HL-60 (cell line): ENCODE results near the gene UNKL.

Experiments used
- TF ChIP-seq, protein P1 (sequence below): IDR thresholded peaks from one replicate; pipeline ENCODE4 v1.5.1; 2011; ENCODE audit warnings: low read length, control low read depth, inconsistent platforms; ENCODE audit not compliant: insufficient read depth
- TF ChIP-seq, protein P2 (sequence below): IDR thresholded peaks from 2 replicates; pipeline ENCODE4 v1.6.1; 2012; ENCODE audit warnings: low read depth; ENCODE audit not compliant: insufficient replicate concordance

DNA sequence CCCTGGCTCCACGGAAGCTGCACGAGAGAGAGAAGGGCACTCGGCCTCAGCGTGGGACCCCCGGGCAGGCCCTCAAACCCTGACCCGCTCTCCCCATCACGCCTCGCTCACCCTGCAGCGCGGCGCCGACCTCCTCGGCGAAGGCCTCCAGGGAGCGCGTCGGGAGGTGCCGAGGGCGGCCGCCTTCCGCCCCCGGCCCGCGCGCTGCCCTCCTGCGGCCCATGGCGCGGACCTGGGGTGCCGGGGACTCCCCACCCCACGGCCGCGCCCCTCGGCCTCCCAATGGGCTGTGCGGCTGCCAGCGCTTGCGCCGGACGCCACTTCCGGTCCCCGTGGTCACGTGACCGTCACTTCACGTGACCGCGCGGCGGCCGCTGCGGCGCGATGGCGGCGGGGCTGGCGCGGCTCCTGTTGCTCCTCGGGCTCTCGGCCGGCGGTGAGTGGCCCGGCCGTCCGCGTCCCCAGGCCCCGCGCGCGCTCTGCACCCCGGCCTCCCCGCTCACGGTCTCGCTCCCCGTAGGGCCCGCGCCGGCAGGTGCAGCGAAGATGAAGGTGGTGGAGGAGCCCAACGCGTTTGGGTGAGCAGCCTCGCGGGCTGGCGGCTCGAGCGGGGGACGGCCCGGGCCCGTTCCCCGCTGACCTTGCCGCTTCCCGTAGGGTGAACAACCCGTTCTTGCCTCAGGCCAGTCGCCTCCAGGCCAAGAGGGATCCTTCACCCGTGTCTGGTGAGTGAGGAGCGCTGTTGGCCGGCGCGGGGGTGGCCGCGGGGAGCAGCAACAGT lies 62.7 kb downstream of the UNKL start, which contains the start of the genes GNPTG and TSR3:
- TF ChIP-seq, protein P1, sequence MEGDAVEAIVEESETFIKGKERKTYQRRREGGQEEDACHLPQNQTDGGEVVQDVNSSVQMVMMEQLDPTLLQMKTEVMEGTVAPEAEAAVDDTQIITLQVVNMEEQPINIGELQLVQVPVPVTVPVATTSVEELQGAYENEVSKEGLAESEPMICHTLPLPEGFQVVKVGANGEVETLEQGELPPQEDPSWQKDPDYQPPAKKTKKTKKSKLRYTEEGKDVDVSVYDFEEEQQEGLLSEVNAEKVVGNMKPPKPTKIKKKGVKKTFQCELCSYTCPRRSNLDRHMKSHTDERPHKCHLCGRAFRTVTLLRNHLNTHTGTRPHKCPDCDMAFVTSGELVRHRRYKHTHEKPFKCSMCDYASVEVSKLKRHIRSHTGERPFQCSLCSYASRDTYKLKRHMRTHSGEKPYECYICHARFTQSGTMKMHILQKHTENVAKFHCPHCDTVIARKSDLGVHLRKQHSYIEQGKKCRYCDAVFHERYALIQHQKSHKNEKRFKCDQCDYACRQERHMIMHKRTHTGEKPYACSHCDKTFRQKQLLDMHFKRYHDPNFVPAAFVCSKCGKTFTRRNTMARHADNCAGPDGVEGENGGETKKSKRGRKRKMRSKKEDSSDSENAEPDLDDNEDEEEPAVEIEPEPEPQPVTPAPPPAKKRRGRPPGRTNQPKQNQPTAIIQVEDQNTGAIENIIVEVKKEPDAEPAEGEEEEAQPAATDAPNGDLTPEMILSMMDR: no peak
- TF ChIP-seq, protein P2, sequence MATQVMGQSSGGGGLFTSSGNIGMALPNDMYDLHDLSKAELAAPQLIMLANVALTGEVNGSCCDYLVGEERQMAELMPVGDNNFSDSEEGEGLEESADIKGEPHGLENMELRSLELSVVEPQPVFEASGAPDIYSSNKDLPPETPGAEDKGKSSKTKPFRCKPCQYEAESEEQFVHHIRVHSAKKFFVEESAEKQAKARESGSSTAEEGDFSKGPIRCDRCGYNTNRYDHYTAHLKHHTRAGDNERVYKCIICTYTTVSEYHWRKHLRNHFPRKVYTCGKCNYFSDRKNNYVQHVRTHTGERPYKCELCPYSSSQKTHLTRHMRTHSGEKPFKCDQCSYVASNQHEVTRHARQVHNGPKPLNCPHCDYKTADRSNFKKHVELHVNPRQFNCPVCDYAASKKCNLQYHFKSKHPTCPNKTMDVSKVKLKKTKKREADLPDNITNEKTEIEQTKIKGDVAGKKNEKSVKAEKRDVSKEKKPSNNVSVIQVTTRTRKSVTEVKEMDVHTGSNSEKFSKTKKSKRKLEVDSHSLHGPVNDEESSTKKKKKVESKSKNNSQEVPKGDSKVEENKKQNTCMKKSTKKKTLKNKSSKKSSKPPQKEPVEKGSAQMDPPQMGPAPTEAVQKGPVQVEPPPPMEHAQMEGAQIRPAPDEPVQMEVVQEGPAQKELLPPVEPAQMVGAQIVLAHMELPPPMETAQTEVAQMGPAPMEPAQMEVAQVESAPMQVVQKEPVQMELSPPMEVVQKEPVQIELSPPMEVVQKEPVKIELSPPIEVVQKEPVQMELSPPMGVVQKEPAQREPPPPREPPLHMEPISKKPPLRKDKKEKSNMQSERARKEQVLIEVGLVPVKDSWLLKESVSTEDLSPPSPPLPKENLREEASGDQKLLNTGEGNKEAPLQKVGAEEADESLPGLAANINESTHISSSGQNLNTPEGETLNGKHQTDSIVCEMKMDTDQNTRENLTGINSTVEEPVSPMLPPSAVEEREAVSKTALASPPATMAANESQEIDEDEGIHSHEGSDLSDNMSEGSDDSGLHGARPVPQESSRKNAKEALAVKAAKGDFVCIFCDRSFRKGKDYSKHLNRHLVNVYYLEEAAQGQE: peak; percentile 27
